Measurements from ENCODE around the gene EXOC4.

DNA sequence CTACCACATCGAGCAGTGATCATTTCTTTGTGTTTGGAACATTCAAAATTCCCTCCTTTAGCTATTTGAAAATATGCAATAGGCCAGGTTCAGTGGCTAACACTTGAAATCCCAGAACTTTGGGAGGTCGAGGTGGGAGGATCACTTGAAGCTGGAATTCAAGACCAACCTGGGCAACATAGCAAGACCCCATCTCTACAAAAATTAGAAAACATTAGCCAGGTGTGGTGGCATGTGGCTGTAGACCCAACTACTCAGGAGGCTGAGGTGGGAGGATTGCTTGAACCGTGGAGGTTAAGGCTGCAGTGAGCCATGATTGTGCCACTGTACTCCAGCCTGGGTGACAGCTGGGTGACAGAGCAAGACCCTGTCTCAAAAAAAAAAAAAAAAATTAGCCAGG, 15.3 kb upstream of the EXOC4 start:
- TF ChIP-seq ZNF274 (IDR thresholded peaks at IDR 0.05; ENCODE audit: low read depth, low read length) (no peak), YY1 (IDR thresholded peaks at IDR 0.05; ENCODE audit: insufficient read depth, insufficient read length) (no peak)

Data from NT2/D1 (cell line).